Testis (tissue), 3 donors: ENCODE measurements around the gene POGZ. TPM values are rescaled to one million over a fixed set of nuclear protein-coding genes. Genes with fewer than 3 reads are reported as not detected.

Experiments
- DNase-seq: peaks from one replicate; pipeline ENCODE4 v3.0.0-alpha.2; 2019
- H3K27ac ChIP-seq, 2 donors: fragments of 200-600 bp; sonication (generic); one replicate each; pipeline ENCODE4 v1.5.1; 2019
- H3K27me3 ChIP-seq: fragments of 200-600 bp; sonication (generic); one replicate; pipeline ENCODE4 v1.5.1; 2019
- H3K36me3 ChIP-seq: fragments of 200-600 bp; sonication (generic); one replicate; pipeline ENCODE4 v1.5.1; 2017; ENCODE audit warnings: low read depth; ENCODE audit errors: missing control alignments
- H3K4me1 ChIP-seq: fragments of 200-600 bp; sonication (generic); one replicate; pipeline ENCODE4 v1.5.1; 2019
- H3K4me3 ChIP-seq, 2 donors: fragments of 200-600 bp; sonication (generic); one replicate each; pipeline ENCODE4 v1.5.1; 2017 to 2019
- H3K9me3 ChIP-seq: fragments of 200-600 bp; sonication (generic); one replicate; pipeline ENCODE4 v1.5.1; 2017
- POLR2A ChIP-seq: fragments of 450-650 bp; IDR thresholded peaks from one replicate; pipeline ENCODE4 v1.6.1; 2017; ENCODE audit warnings: antibody characterized with exemption, mild to moderate bottlenecking, moderate library complexity
- WGBS, 2 donors: methylation state at CpG; one replicate each; pipeline ENCODE4 v1.1.5; 2018; 5-methylcytosine and 5-hydroxymethylcytosine counted together
- intact Hi-C: fragments of 100-400 bp; cut with DNase I; formaldehyde crosslinking; loops from one replicate; pipeline ENCODE4 v1.15.1; 2023; ENCODE audit warnings: low total_unique reads
- polyA plus RNA-seq: library from polyadenylated mRNA; stranded (reverse); fragments of 350-450 nt; fragmentation: Illumina TruSeq; extraction: RNeasy Lipid Tissue Mini Kit (QIAGEN cat#74804); gene quantifications from one replicate; pipeline ENCODE4 v1.2.3, GENCODE V29; 2014; ENCODE audit warnings: low read depth, low replicate concordance; ENCODE audit not compliant: insufficient read depth
- total RNA-seq, 2 donors: library from RNA; depleted of rRNA; stranded (reverse); fragments of >200 nt; gene quantifications; one replicate each; pipeline ENCODE4 v1.2.3, GENCODE V29; 2016
- TF ChIP-seq, protein P1 (sequence below), 3 experiments: fragments of 450-650 bp in 2 of 3; fragments of 200-600 bp in 1 of 3; sonication (generic) in 1 of 3; IDR thresholded peaks; one replicate each; pipeline ENCODE4 v1.5.1; 2016 to 2019; ENCODE audit warnings: antibody characterized with exemption in 3 of 3, mild to moderate bottlenecking in 2 of 3, moderate library complexity in 1 of 3

POGZ gene
- total and polyA plus RNA-seq, 3 donors from 2014 or later = 84.3 to 137 (median 131) TPM

- H3K4me3 ChIP-seq = no peak overlapping the region
- 87 to 89% methylated on average over 4 to 5 of the region's 5 CpGs for WGBS, 2 donors
- no peak overlapping the region for H3K27ac ChIP-seq
- peaks cover 6% of the 10 kb centered on the region for H3K4me1 ChIP-seq
- H3K36me3 ChIP-seq = no peaks in the 10 kb centered on the region
- H3K9me3 ChIP-seq = no peaks in the 10 kb centered on the region
- no peak for DNase-seq
- H3K27me3 ChIP-seq = no peaks in the 10 kb centered on the region
- intact Hi-C loops = no loop called here
- TF ChIP-seq, protein P1, sequence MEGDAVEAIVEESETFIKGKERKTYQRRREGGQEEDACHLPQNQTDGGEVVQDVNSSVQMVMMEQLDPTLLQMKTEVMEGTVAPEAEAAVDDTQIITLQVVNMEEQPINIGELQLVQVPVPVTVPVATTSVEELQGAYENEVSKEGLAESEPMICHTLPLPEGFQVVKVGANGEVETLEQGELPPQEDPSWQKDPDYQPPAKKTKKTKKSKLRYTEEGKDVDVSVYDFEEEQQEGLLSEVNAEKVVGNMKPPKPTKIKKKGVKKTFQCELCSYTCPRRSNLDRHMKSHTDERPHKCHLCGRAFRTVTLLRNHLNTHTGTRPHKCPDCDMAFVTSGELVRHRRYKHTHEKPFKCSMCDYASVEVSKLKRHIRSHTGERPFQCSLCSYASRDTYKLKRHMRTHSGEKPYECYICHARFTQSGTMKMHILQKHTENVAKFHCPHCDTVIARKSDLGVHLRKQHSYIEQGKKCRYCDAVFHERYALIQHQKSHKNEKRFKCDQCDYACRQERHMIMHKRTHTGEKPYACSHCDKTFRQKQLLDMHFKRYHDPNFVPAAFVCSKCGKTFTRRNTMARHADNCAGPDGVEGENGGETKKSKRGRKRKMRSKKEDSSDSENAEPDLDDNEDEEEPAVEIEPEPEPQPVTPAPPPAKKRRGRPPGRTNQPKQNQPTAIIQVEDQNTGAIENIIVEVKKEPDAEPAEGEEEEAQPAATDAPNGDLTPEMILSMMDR (IDR thresholded peaks at IDR 0.05) = no peak
- no peak for TF ChIP-seq POLR2A
Measured at GRCh38 chr1:151491641-151492040, 32.3 kb upstream of the POGZ start.

- Histone ChIP-seq H3K4me3 (no peak overlapping the region), H3K36me3 (no peaks in the 10 kb centered on the region), H3K4me1 (no peaks in the 10 kb centered on the region), H3K9me3 (no peaks in the 10 kb centered on the region), H3K27ac (no peak overlapping the region), H3K27me3 (no peaks in the 10 kb centered on the region)
- no peak for TF ChIP-seq POLR2A
- TF ChIP-seq, protein P1 (IDR thresholded peaks at IDR 0.05) = no peak
- 50 to 64% methylated on average over 1 of the region's 1 CpG for WGBS, 2 donors
- intact Hi-C loops = no loop called here
- DNase-seq = no peak
Measured at GRCh38 chr1:151486557-151486956, 27.3 kb upstream of the POGZ start.

DNA sequence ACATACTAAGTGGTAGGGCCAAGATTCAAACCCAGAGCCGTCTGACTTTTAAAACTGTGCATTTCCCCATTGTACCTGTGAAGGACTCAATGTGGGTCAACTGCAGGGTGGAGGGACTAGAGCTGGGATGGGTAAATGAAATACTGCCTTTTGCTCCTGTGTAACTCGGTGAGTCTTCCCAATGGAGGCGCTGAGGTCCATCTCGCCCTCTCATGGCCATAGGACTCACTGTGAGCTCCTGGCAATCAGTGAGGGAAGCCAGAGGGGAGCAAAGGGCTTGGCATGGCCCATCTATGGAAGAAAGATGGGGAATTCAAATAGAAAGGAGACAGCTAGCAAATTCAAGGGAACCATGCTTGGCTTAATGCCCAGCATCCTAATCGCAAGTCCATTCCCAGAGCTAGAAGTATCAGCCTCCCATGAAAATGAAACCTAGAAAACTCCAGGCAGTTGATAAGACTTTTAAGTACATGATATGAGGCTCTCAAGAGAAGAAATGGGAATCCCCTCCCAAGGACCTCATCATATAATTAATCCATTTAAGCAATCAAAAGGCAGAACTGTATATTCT, 26.5 kb upstream of the POGZ start:
- H3K27ac ChIP-seq = no peak overlapping the region
- H3K4me3 ChIP-seq = no peak overlapping the region
- H3K4me1 ChIP-seq = no peaks in the 10 kb centered on the region
- no peaks in the 10 kb centered on the region for H3K36me3 ChIP-seq
- H3K9me3 ChIP-seq = no peaks in the 10 kb centered on the region
- no peaks in the 10 kb centered on the region for H3K27me3 ChIP-seq
- peak; percentile 54 for DNase-seq
- intact Hi-C loops = no loop called here
- TF ChIP-seq, protein P1 (IDR thresholded peaks at IDR 0.05) = no peak
- no peak for TF ChIP-seq POLR2A
- 42 to 56% methylated on average over 5 of the region's 5 CpGs for WGBS, 2 donors

GRCh38 chr1:151482017-151482416, 22.7 kb upstream of the POGZ start:
- no peak overlapping the region for H3K4me3 ChIP-seq
- DNase-seq = no peak
- H3K27ac ChIP-seq = no peak overlapping the region
- WGBS, 2 donors = 97 to 100% methylated on average over 1 of the region's 1 CpG
- no peaks in the 10 kb centered on the region for H3K36me3 ChIP-seq
- no peaks in the 10 kb centered on the region for H3K4me1 ChIP-seq
- TF ChIP-seq, protein P1 (IDR thresholded peaks at IDR 0.05) = no peak
- no peak for TF ChIP-seq POLR2A
- no peaks in the 10 kb centered on the region for H3K9me3 ChIP-seq
- no peaks in the 10 kb centered on the region for H3K27me3 ChIP-seq
- intact Hi-C loops = no loop called here

DNA sequence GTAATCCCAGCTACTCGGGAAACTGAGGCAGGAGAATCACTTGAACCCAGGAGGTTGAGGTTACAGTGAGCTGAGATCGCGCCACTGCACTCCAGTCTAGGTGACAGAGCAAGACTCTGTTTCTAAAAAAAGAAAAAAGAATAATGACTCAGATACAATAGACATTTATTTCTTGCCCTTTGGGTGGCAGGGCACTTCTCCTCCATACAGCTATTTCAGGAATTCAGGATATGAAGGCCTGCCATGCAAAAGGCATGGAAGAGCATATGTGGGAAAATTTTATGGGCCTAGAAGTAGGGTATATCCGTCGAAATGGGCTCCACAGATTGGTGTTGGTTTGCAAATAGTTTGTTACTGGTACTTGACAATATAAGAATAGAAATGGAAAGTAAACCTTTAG, 20.2 kb upstream of the POGZ start:
- Histone ChIP-seq H3K27ac (no peak overlapping the region), H3K36me3 (no peaks in the 10 kb centered on the region), H3K4me3 (no peak overlapping the region), H3K4me1 (no peaks in the 10 kb centered on the region), H3K9me3 (no peaks in the 10 kb centered on the region), H3K27me3 (no peaks in the 10 kb centered on the region)
- 88 to 93% methylated on average over 5 of the region's 5 CpGs for WGBS, 2 donors
- no peak for TF ChIP-seq POLR2A
- TF ChIP-seq, protein P1 (IDR thresholded peaks at IDR 0.05) = no peak
- DNase-seq = no peak
- intact Hi-C loops = no loop called here
